ENCODE results near the gene PSMB4. TPM values are rescaled to one million over a fixed set of nuclear protein-coding genes. Genes with fewer than 3 reads are reported as not detected.

PSMB4 gene
- total and polyA plus RNA-seq, 2 experiments from 2014 or later: 348 to 417 TPM

GRCh38 chr1:151362308-151363155 is 36.8 kb upstream of the PSMB4 start (continued):
- TF ChIP-seq REST (IDR thresholded peaks at IDR 0.05; ENCODE audit: unreplicated experiment) (no peak), CREB1 (CRISPR knock-in tag; IDR thresholded peaks at IDR 0.05; ENCODE audit: low read depth) (no peak), ZNF114 (CRISPR knock-in tag; IDR thresholded peaks at IDR 0.05) (no peak), STAT1 (IDR thresholded peaks at IDR 0.05; ENCODE audit: unreplicated experiment) (no peak), EZH2phosphoT487 (IDR thresholded peaks at IDR 0.05; ENCODE audit: unreplicated experiment) (no peak), ETS1 (IDR thresholded peaks at IDR 0.05) (no peak), CTCF (conservative IDR thresholded peaks at IDR 0.05; ENCODE audit: low read depth in 2 of 2) (no peak), JUNB (IDR thresholded peaks at IDR 0.05; ENCODE audit: unreplicated experiment) (no peak), NANOG (IDR thresholded peaks at IDR 0.05; ENCODE audit: borderline replicate concordance) (no peak), ZNF331 (CRISPR knock-in tag; IDR thresholded peaks at IDR 0.05; ENCODE audit: low read depth) (no peak), POLR2AphosphoS5 (IDR thresholded peaks at IDR 0.05; ENCODE audit: low read depth) (no peak)

GRCh38 chr1:151364996-151365395 is 34.4 kb upstream of the PSMB4 start:
- no peak overlapping the region for H3K4me3 ChIP-seq
- H3K9me2 ChIP-seq (ENCODE audit: insufficient read depth): no peaks in the 10 kb centered on the region
- Mint-ChIP-seq H3K4me3 (no peak overlapping the region), H3K9me3 (peaks cover 36% of the 10 kb centered on the region), H3K27me3 (ENCODE audit: insufficient read depth, low read depth, poor library complexity) (peaks cover 10% of the 10 kb centered on the region), H3K27ac (no peak overlapping the region), H3K36me3 (ENCODE audit: low read depth) (peaks cover 46% of the 10 kb centered on the region), H3K4me1 (no peaks in the 10 kb centered on the region)
- H3K79me2 ChIP-seq (replicated peaks; ENCODE audit: insufficient read depth): no peaks in the 10 kb centered on the region
- 0 out of 2 replicates have a peak, but pooled peaks cover under 1% of the 10 kb centered on the region for H3K4me1 ChIP-seq (ENCODE audit: insufficient read depth)
- no peak overlapping the region for H3K4me2 ChIP-seq
- no peaks in the 10 kb centered on the region for H3F3A ChIP-seq (replicated peaks; ENCODE audit: low read depth)
- H4K20me1 ChIP-seq (replicated peaks; ENCODE audit: insufficient read depth): no peaks in the 10 kb centered on the region
- H3K36me3 ChIP-seq (ENCODE audit: insufficient read depth): no peaks in the 10 kb centered on the region
- DNase-seq (ENCODE audit: low spot score) (peak; percentile 38), ATAC-seq (peak; percentile 43; the same call in 2 of the 3 replicates)
- no peaks in the 10 kb centered on the region for H3K27me3 ChIP-seq (ENCODE audit: insufficient read depth)
- H2AFZ ChIP-seq: no peak overlapping the region
- no peak overlapping the region for H3K27ac ChIP-seq (ENCODE audit: low read depth)
- TF ChIP-seq ETS1 (IDR thresholded peaks at IDR 0.05) (no peak), CTCF (conservative IDR thresholded peaks at IDR 0.05; ENCODE audit: low read depth in 2 of 2) (peak; percentile 25 to 35; a peak in 2 of 4 replicates)

Data from GM23338 (cell line).